ENCODE results near the gene CP.
A peak's percentile ranks its signal among the peaks of the same experiment; 100 is the strongest.
"Not testable (repeated sequence)": the region's sequence is repeated elsewhere in the genome, so short reads cannot be mapped to it uniquely, and the experiment has no call there.

Gene CP

GRCh38 chr3:149221783-149222517 lies at the start of gene CP:
Gene CP, minus strand, starts transcription at chr3:149221829. Its CDS starts 37 bp downstream, at chr3:149221792.
- DNase-seq = no peak

GRCh38 chr3:149270180-149270579 lies 48.6 kb upstream of the CP start:
- no peak for DNase-seq

GRCh38 chr3:149269687-149270086 lies 48.1 kb upstream of the CP start:
- no peak for DNase-seq

- no peak for DNase-seq
These were observed 45.9 kb upstream of the CP start for GRCh38 chr3:149267565-149267964.

GRCh38 chr3:149266736-149267135 lies 45.1 kb upstream of the CP start:
- no peak for DNase-seq

- no peak for DNase-seq
These were observed 42.2 kb upstream of the CP start for GRCh38 chr3:149263856-149264255.

- no peak for DNase-seq
These were observed 37.1 kb upstream of the CP start for GRCh38 chr3:149258714-149259113.

GRCh38 chr3:149258298-149258697 lies 36.7 kb upstream of the CP start:
- no peak for DNase-seq

- DNase-seq = no peak
These were observed 30.6 kb upstream of the CP start for GRCh38 chr3:149252272-149252671.

- DNase-seq = no peak
These were observed 29.6 kb upstream of the CP start for GRCh38 chr3:149251186-149251585.

- peak; percentile 73 for DNase-seq
These were observed 26.5 kb upstream of the CP start for GRCh38 chr3:149247929-149248691.

- DNase-seq = no peak
These were observed 25.5 kb upstream of the CP start for GRCh38 chr3:149247008-149247710.

- DNase-seq = peak; percentile 42
These were observed 24.3 kb upstream of the CP start for GRCh38 chr3:149245738-149246451.

- DNase-seq = no peak
These were observed 21.9 kb upstream of the CP start for GRCh38 chr3:149243540-149243939.

GRCh38 chr3:149239357-149239936 lies 17.8 kb upstream of the CP start:
- no peak for DNase-seq

- DNase-seq = not testable (repeated sequence)
These were observed 16.6 kb upstream of the CP start for GRCh38 chr3:149238268-149238667.

- DNase-seq = no peak
These were observed 14.2 kb upstream of the CP start for GRCh38 chr3:149235599-149236424.

GRCh38 chr3:149234671-149235245 lies 13.1 kb upstream of the CP start:
- DNase-seq = no peak

- no peak for DNase-seq
These were observed 11.7 kb upstream of the CP start for GRCh38 chr3:149233323-149233722.

- no peak for DNase-seq
These were observed 10.2 kb upstream of the CP start for GRCh38 chr3:149231871-149232270.

- DNase-seq = no peak
These were observed 6.1 kb upstream of the CP start for GRCh38 chr3:149227591-149228268.

All from activated CD4-positive, alpha-beta T cell treated with anti-CD3 and anti-CD28 coated beads, Interleukin-2, amount 50 U/mL, for 16 hours (primary cell).